HL-60 (cell line): ENCODE results near the gene NOS1AP.

ENCODE experiments used
- DNase-seq, 2 experiments: peaks; one replicate each; pipeline ENCODE4 v3.0.0-alpha.2; 2010 to 2020; ENCODE audit warnings: low read depth in 1 of 2, low spot score in 1 of 2
- H3K27ac ChIP-seq: fragments of 250-450 bp; sonication (Bioruptor Pico); replicated peaks from 2 replicates; pipeline ENCODE4 v1.5.1; 2020; ENCODE audit warnings: mild to moderate bottlenecking, moderate library complexity
- H3K27me3 ChIP-seq: fragments of 250-450 bp; sonication (Bioruptor Pico); 2 replicates; pipeline ENCODE4 v1.5.1; 2021; ENCODE audit warnings: mild to moderate bottlenecking, moderate library complexity; ENCODE audit not compliant: insufficient read depth, poor library complexity, severe bottlenecking
- H3K4me3 ChIP-seq: replicated peaks from 2 replicates; pipeline ENCODE4 v1.5.1; 2011; ENCODE audit warnings: mild to moderate bottlenecking, control low read depth, low read length; ENCODE audit not compliant: insufficient read depth
- GABPA ChIP-seq: IDR thresholded peaks from 2 replicates; pipeline ENCODE4 v1.6.1; 2012; ENCODE audit warnings: low read depth
- POLR2AphosphoS5 ChIP-seq: IDR thresholded peaks from 2 replicates; pipeline ENCODE4 v1.6.1; 2012; ENCODE audit warnings: low read depth
- SPI1 ChIP-seq: IDR thresholded peaks from 2 replicates; pipeline ENCODE4 v1.6.1; 2012; ENCODE audit warnings: low read depth, mild to moderate bottlenecking, borderline replicate concordance
- TF ChIP-seq, protein P1 (sequence below): IDR thresholded peaks from one replicate; pipeline ENCODE4 v1.5.1; 2011; ENCODE audit warnings: low read length, control low read depth, inconsistent platforms; ENCODE audit not compliant: insufficient read depth
- TF ChIP-seq, protein P2 (sequence below): IDR thresholded peaks from 2 replicates; pipeline ENCODE4 v1.6.1; 2012; ENCODE audit warnings: low read depth; ENCODE audit not compliant: insufficient replicate concordance

Gene NOS1AP

DNA sequence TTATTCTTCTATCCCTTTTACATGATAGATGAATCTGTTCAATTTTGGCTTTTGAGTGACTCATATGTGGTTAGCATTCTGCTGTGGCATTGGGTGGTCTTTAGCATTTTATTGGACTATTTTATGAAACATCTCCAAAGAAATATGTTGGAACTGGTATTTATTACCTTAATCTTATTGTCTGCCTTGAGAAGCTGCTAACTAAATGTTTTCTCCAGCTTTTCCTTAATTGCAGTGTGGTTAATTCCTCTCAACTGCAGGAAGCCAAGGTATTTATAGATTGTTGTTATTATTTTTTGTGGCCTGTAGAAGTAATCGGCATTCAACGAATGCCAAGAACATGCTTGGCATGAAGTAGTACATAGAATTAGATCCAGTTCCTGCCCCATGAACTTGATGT is 64.1 kb downstream of the NOS1AP start:
- Histone ChIP-seq H3K4me3 (no peak overlapping the region), H3K27ac (no peak overlapping the region), H3K27me3 (peaks cover 12% of the 10 kb centered on the region)
- no peak for TF ChIP-seq POLR2AphosphoS5
- TF ChIP-seq, protein P1, sequence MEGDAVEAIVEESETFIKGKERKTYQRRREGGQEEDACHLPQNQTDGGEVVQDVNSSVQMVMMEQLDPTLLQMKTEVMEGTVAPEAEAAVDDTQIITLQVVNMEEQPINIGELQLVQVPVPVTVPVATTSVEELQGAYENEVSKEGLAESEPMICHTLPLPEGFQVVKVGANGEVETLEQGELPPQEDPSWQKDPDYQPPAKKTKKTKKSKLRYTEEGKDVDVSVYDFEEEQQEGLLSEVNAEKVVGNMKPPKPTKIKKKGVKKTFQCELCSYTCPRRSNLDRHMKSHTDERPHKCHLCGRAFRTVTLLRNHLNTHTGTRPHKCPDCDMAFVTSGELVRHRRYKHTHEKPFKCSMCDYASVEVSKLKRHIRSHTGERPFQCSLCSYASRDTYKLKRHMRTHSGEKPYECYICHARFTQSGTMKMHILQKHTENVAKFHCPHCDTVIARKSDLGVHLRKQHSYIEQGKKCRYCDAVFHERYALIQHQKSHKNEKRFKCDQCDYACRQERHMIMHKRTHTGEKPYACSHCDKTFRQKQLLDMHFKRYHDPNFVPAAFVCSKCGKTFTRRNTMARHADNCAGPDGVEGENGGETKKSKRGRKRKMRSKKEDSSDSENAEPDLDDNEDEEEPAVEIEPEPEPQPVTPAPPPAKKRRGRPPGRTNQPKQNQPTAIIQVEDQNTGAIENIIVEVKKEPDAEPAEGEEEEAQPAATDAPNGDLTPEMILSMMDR = no peak
- no peak for TF ChIP-seq GABPA
- no peak for TF ChIP-seq SPI1
- TF ChIP-seq, protein P2, sequence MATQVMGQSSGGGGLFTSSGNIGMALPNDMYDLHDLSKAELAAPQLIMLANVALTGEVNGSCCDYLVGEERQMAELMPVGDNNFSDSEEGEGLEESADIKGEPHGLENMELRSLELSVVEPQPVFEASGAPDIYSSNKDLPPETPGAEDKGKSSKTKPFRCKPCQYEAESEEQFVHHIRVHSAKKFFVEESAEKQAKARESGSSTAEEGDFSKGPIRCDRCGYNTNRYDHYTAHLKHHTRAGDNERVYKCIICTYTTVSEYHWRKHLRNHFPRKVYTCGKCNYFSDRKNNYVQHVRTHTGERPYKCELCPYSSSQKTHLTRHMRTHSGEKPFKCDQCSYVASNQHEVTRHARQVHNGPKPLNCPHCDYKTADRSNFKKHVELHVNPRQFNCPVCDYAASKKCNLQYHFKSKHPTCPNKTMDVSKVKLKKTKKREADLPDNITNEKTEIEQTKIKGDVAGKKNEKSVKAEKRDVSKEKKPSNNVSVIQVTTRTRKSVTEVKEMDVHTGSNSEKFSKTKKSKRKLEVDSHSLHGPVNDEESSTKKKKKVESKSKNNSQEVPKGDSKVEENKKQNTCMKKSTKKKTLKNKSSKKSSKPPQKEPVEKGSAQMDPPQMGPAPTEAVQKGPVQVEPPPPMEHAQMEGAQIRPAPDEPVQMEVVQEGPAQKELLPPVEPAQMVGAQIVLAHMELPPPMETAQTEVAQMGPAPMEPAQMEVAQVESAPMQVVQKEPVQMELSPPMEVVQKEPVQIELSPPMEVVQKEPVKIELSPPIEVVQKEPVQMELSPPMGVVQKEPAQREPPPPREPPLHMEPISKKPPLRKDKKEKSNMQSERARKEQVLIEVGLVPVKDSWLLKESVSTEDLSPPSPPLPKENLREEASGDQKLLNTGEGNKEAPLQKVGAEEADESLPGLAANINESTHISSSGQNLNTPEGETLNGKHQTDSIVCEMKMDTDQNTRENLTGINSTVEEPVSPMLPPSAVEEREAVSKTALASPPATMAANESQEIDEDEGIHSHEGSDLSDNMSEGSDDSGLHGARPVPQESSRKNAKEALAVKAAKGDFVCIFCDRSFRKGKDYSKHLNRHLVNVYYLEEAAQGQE = no peak
- no peak for DNase-seq

- DNase-seq = no peak
- H3K27ac ChIP-seq = no peak overlapping the region
- TF ChIP-seq, protein P2 = no peak
- TF ChIP-seq, protein P1 = no peak
- TF ChIP-seq POLR2AphosphoS5 (no peak), SPI1 (no peak), GABPA (no peak)
- H3K4me3 ChIP-seq = no peak overlapping the region
- H3K27me3 ChIP-seq = peaks cover 11% of the 10 kb centered on the region
Measured at GRCh38 chr1:162134646-162135045, 65.2 kb downstream of the NOS1AP start.

DNA sequence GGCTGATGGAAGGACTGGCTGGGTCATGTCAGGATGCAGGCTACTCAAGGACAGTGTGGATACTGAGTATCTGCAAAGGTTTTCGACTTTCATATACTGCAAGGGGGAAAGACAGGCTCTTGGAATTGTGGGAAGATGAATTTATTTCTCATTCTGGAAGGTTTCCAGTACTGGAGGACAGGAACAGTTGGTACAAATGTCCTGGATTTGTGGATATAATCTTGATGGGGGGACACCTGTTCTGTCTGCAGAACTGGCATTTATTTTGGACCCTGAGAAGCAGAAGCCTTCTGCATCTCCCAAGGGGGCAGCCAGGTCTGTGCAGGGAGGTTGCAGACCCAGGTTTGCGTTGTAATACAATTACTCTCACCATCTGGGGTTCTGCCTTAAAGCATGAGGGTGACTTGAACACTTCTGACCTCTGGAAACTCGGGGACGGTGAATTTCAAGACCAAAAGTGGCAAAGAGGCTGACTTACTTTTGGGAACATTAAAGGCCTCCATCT is 65.8 kb downstream of the NOS1AP start:
- no peak for DNase-seq
- no peak overlapping the region for H3K27ac ChIP-seq
- TF ChIP-seq SPI1 = no peak
- TF ChIP-seq GABPA = no peak
- TF ChIP-seq, protein P1 = no peak
- TF ChIP-seq, protein P2 = no peak
- no peak for TF ChIP-seq POLR2AphosphoS5
- peaks cover 9% of the 10 kb centered on the region for H3K27me3 ChIP-seq
- no peak overlapping the region for H3K4me3 ChIP-seq
